ENCODE results near the gene EIF4E3.

DNA sequence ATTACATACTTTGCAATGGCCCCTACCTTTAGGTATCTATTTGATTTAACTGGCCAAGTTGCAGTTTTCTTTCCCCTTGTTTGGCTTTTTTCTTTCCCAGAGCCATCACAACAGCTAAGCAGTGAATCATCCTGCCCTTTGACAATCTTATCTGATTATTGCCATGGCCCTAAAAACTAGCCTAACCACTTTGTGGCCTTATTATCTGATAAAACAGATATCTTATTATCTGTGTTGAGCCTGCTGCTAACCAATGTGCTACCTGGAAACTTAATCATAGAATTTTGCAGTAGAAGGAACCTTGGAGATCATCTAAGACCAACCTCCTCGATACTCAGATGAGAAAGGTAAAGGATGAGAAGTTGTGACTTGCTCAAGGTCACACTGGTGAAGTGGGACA is 37.1 kb downstream of the EIF4E3 start:
- TF ChIP-seq POLR2A (IDR thresholded peaks at IDR 0.05) (no peak), POLR2AphosphoS5 (IDR thresholded peaks at IDR 0.05) (no peak)
- TF ChIP-seq, protein P1, sequence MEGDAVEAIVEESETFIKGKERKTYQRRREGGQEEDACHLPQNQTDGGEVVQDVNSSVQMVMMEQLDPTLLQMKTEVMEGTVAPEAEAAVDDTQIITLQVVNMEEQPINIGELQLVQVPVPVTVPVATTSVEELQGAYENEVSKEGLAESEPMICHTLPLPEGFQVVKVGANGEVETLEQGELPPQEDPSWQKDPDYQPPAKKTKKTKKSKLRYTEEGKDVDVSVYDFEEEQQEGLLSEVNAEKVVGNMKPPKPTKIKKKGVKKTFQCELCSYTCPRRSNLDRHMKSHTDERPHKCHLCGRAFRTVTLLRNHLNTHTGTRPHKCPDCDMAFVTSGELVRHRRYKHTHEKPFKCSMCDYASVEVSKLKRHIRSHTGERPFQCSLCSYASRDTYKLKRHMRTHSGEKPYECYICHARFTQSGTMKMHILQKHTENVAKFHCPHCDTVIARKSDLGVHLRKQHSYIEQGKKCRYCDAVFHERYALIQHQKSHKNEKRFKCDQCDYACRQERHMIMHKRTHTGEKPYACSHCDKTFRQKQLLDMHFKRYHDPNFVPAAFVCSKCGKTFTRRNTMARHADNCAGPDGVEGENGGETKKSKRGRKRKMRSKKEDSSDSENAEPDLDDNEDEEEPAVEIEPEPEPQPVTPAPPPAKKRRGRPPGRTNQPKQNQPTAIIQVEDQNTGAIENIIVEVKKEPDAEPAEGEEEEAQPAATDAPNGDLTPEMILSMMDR (IDR thresholded peaks at IDR 0.05 in 8 of 11, conservative IDR thresholded peaks at IDR 0.05 in 3 of 11) = no peak

Data from spleen (tissue), 7 donors.